Measurements from ENCODE around the gene PPIE.
"Not testable (repeated sequence)": the region's sequence is repeated elsewhere in the genome, so short reads cannot be mapped to it uniquely, and the experiment has no call there.

- TF ChIP-seq ZMAT4 (CRISPR knock-in tag; IDR thresholded peaks at IDR 0.05); GABPB1 (CRISPR knock-in tag; IDR thresholded peaks at IDR 0.05); CTCF (IDR thresholded peaks at IDR 0.05); TEAD4 (CRISPR knock-in tag; IDR thresholded peaks at IDR 0.05); USF2 (CRISPR knock-in tag; IDR thresholded peaks at IDR 0.05); PREB (CRISPR knock-in tag; IDR thresholded peaks at IDR 0.05; ENCODE audit: borderline replicate concordance); IRF2 (CRISPR knock-in tag; IDR thresholded peaks at IDR 0.05; ENCODE audit: borderline replicate concordance, low read depth); ZNF423 (CRISPR knock-in tag; IDR thresholded peaks at IDR 0.05); ZNF317 (CRISPR knock-in tag; IDR thresholded peaks at IDR 0.05; ENCODE audit: borderline replicate concordance, low read depth): not testable (repeated sequence)
- TF ChIP-seq, protein P1, sequence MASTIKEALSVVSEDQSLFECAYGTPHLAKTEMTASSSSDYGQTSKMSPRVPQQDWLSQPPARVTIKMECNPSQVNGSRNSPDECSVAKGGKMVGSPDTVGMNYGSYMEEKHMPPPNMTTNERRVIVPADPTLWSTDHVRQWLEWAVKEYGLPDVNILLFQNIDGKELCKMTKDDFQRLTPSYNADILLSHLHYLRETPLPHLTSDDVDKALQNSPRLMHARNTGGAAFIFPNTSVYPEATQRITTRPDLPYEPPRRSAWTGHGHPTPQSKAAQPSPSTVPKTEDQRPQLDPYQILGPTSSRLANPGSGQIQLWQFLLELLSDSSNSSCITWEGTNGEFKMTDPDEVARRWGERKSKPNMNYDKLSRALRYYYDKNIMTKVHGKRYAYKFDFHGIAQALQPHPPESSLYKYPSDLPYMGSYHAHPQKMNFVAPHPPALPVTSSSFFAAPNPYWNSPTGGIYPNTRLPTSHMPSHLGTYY (CRISPR knock-in tag; IDR thresholded peaks at IDR 0.05), result not testable (repeated sequence)
- TF ChIP-seq, protein P2, sequence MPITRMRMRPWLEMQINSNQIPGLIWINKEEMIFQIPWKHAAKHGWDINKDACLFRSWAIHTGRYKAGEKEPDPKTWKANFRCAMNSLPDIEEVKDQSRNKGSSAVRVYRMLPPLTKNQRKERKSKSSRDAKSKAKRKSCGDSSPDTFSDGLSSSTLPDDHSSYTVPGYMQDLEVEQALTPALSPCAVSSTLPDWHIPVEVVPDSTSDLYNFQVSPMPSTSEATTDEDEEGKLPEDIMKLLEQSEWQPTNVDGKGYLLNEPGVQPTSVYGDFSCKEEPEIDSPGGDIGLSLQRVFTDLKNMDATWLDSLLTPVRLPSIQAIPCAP (CRISPR knock-in tag; IDR thresholded peaks at IDR 0.05), result not testable (repeated sequence)
Observed at GRCh38 chr1:39782685-39783084, 44.0 kb downstream of the PPIE start.
